ENCODE results near the gene IGF2BP1. TPM values are rescaled to one million over a fixed set of nuclear protein-coding genes. Genes with fewer than 3 reads are reported as not detected.

IGF2BP1 gene
- total RNA-seq, 2 experiments from 2014 or later = not detected

DNA sequence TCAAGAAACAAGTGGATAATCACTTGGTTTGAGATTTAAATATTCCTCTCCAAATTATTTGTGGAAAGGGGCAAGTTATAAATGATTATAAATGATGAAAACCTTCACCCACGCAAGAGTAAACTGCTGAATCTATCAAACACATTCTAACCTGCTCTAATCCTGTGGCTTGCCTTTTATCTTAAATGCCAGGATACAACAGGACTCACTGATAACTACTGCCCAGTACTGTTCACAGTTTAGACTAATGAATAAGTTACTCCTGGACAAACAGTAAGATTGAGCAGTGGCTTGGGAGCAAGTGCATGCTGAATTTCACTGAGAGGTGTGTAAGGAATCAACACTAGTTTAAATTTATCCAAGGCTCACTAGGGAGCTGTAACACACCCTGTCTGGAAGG is 31.1 kb downstream of the IGF2BP1 start:
- no peaks in the 10 kb centered on the region for H3K36me3 Mint-ChIP-seq (ENCODE audit: low read depth)
- H3K36me3 ChIP-seq (ENCODE audit: insufficient read depth, low read length) = no peaks in the 10 kb centered on the region
- intact Hi-C loops (cut with DNase I, micrococcal nuclease) = no loop called here
- peaks cover 6% of the 10 kb centered on the region for H3K4me1 Mint-ChIP-seq (ENCODE audit: low read depth)
- no peak overlapping the region for H3K27ac ChIP-seq (ENCODE audit: low read depth in 1 of 2, low read length in 2 of 2)
- H3K9me3 Mint-ChIP-seq = no peaks in the 10 kb centered on the region
- no peak for DNase-seq
- no peak overlapping the region for H3K4me3 ChIP-seq (ENCODE audit: low read length)
- no peak overlapping the region for H3K4me3 Mint-ChIP-seq
- no peak for ATAC-seq (ENCODE audit: poor library complexity)
- ChIA-PET CTCF (no interaction called here), POLR2A (no interaction called here)
- peaks cover 0 to 2% of the 10 kb centered on the region in 2 experiments for H3K27me3 ChIP-seq (ENCODE audit: control insufficient read depth in 1 of 2, insufficient read depth in 2 of 2, low read length in 2 of 2)
- H3K9me3 ChIP-seq (ENCODE audit: control insufficient read depth in 1 of 2, insufficient read depth in 1 of 2, low read length in 2 of 2) = no peaks in the 10 kb centered on the region
- H3K4me1 ChIP-seq (ENCODE audit: insufficient read depth, low read length) = no peaks in the 10 kb centered on the region
- H3K27ac Mint-ChIP-seq = no peak overlapping the region
- no peak for TF ChIP-seq CTCF (IDR thresholded peaks at IDR 0.05)
- H3K27me3 Mint-ChIP-seq = peaks cover 12% of the 10 kb centered on the region

GRCh38 chr17:49029801-49030200 is 32.6 kb downstream of the IGF2BP1 start:
- Histone ChIP-seq H3K9me3 (ENCODE audit: control insufficient read depth in 1 of 2, insufficient read depth in 1 of 2, low read length in 2 of 2) (no peaks in the 10 kb centered on the region), H3K36me3 (ENCODE audit: insufficient read depth, low read length) (no peaks in the 10 kb centered on the region), H3K4me1 (ENCODE audit: insufficient read depth, low read length) (no peaks in the 10 kb centered on the region), H3K27ac (ENCODE audit: low read depth in 1 of 2, low read length in 2 of 2) (no peak overlapping the region), H3K4me3 (ENCODE audit: low read length) (no peak overlapping the region), H3K27me3 (ENCODE audit: control insufficient read depth in 1 of 2, insufficient read depth in 2 of 2, low read length in 2 of 2) (peaks cover 3 to 8% of the 10 kb centered on the region in 2 experiments)
- intact Hi-C loops (cut with DNase I, micrococcal nuclease) = loop anchor here in 1 of 2 experiments (2.0 to 5.0 kb wide), 3 partner anchors 152 to 352 kb away; no protein-coding TSS in a partner anchor
- ChIA-PET POLR2A (no interaction called here), CTCF (no interaction called here)
- no peaks in the 10 kb centered on the region for H3K36me3 Mint-ChIP-seq (ENCODE audit: low read depth)
- no peak for TF ChIP-seq CTCF (IDR thresholded peaks at IDR 0.05)
- H3K4me1 Mint-ChIP-seq (ENCODE audit: low read depth) = peaks cover 6% of the 10 kb centered on the region
- no peaks in the 10 kb centered on the region for H3K9me3 Mint-ChIP-seq
- H3K27me3 Mint-ChIP-seq = peaks cover 11% of the 10 kb centered on the region
- DNase-seq = no peak
- no peak overlapping the region for H3K27ac Mint-ChIP-seq
- H3K4me3 Mint-ChIP-seq = no peak overlapping the region
- no peak for ATAC-seq (ENCODE audit: poor library complexity)

- DNase-seq = peak in 9 of 14 experiments; percentile 6 to 71 (median 23)
- CTCF ChIA-PET = interaction anchor here (0.6 to 1.6 kb wide), 8 partner anchors 26 to 414 kb away, joined by 3 to 9 read pairs (median 3); no protein-coding TSS in a partner anchor
- no peak overlapping the region for H3K4me3 Mint-ChIP-seq
- H3K27ac Mint-ChIP-seq = no peak overlapping the region
- H3K4me3 ChIP-seq (ENCODE audit: low read length) = no peak overlapping the region
- POLR2A ChIA-PET = no interaction called here
- H3K4me1 ChIP-seq (ENCODE audit: insufficient read depth, low read length) = no peaks in the 10 kb centered on the region
- H3K27ac ChIP-seq (ENCODE audit: low read depth in 1 of 2, low read length in 2 of 2) = no peak overlapping the region
- H3K9me3 ChIP-seq (ENCODE audit: control insufficient read depth in 1 of 2, insufficient read depth in 1 of 2, low read length in 2 of 2) = peaks cover 0 to 9% of the 10 kb centered on the region in 2 experiments
- H3K27me3 Mint-ChIP-seq = peaks cover 18% of the 10 kb centered on the region
- no peaks in the 10 kb centered on the region for H3K36me3 ChIP-seq (ENCODE audit: insufficient read depth, low read length)
- peak; percentile 75 for ATAC-seq (ENCODE audit: poor library complexity)
- TF ChIP-seq CTCF (IDR thresholded peaks at IDR 0.05) = peak; percentile 73
- peaks cover 6% of the 10 kb centered on the region for H3K4me1 Mint-ChIP-seq (ENCODE audit: low read depth)
- no peaks in the 10 kb centered on the region for H3K9me3 Mint-ChIP-seq
- intact Hi-C loops (cut with DNase I, micrococcal nuclease) = loop anchor here (1.0 to 5.0 kb wide), 8 partner anchors 48 to 361 kb away; no protein-coding TSS in a partner anchor
- H3K36me3 Mint-ChIP-seq (ENCODE audit: low read depth) = no peaks in the 10 kb centered on the region
- H3K27me3 ChIP-seq (ENCODE audit: control insufficient read depth in 1 of 2, insufficient read depth in 2 of 2, low read length in 2 of 2) = peaks cover 3 to 6% of the 10 kb centered on the region in 2 experiments
Measured at GRCh38 chr17:49031965-49032928, 35.1 kb downstream of the IGF2BP1 start.
